ENCODE data around the gene RPS26. TPM values are rescaled to one million over a fixed set of nuclear protein-coding genes. Genes with fewer than 3 reads are reported as not detected.

RPS26 gene
- total RNA-seq, 1 experiment from 2014 or later, result 70.2 TPM

DNA sequence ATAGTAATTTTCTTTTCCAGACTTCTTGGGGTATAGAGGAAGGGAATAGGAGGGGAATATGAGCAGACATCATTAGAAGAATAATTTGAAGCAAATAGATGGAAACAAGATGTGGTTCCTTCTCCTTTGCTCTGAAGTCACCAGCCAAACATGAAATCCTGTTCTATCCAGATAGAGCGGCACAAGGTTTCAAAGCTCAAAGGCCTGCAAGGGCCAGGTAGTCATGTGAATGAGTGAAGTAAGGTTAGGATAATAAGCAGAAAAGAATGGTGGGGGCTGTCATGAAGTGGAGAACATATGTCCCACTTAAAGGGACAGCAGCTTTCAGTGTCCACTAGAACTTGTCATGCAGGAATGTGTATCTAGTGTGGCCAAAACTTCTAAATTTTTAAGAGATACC is 23.4 kb upstream of the RPS26 start:
- Histone ChIP-seq H3K4me2 (ENCODE audit: low read length) (no peak overlapping the region), H3K36me3 (ENCODE audit: control insufficient read depth in 1 of 2, insufficient read depth in 2 of 2, low read length in 2 of 2) (no peaks in the 10 kb centered on the region), H3K9me2 (ENCODE audit: insufficient read depth) (no peaks in the 10 kb centered on the region), H3K27me3 (ENCODE audit: insufficient read depth, low read length) (no peaks in the 10 kb centered on the region), H3K79me2 (ENCODE audit: insufficient read depth, low read length) (no peaks in the 10 kb centered on the region), H2AFZ (ENCODE audit: low read depth, low read length, poor library complexity, severe bottlenecking) (no peak overlapping the region), H3K9ac (ENCODE audit: low read length) (no peak overlapping the region), H3K4me3 (replicated peaks in 1 of 2; ENCODE audit: low read depth in 1 of 2, low read length in 2 of 2) (no peak overlapping the region), H3K9me3 (ENCODE audit: control insufficient read depth in 1 of 2, insufficient read depth in 1 of 2, low read depth in 1 of 2, low read length in 2 of 2) (no peaks in the 10 kb centered on the region), H4K20me1 (ENCODE audit: insufficient read depth) (no peaks in the 10 kb centered on the region), H3K27ac (ENCODE audit: low read depth, low read length) (no peak overlapping the region), H3K4me1 (ENCODE audit: control insufficient read depth in 1 of 2, insufficient read depth in 2 of 2, low read length in 2 of 2) (peaks cover 13 to 19% of the 10 kb centered on the region in 2 experiments; a peak in 3 of 4 replicates)
- no peak for ATAC-seq
- intact Hi-C loops (cut with micrococcal nuclease), result no loop called here
- ChIA-PET POLR2A (no interaction called here), RAD21 (ENCODE audit: low non-redundant PET in 1 of 2, low total read pairs in 2 of 2, uncharacterized antibody in 2 of 2, unreplicated experiment in 2 of 2) (interaction anchor here in 1 of 2 experiments (0.6 kb wide), 1 partner anchor 11 kb away, joined by 6 read pairs; no protein-coding TSS in a partner anchor), CTCF (interaction anchor here (1.0 to 1.2 kb wide), 2 partner anchors 11 to 21 kb away, joined by 3 to 4 read pairs; partner anchors contain the start of gene SUOX)
- no peak for TF ChIP-seq EGR1 (IDR thresholded peaks at IDR 0.05; ENCODE audit: low read depth)
- BruUV-seq (replicated peaks), result no TSS peak
- DNase-seq (ENCODE audit: low read depth, low spot score), result no peak

DNA sequence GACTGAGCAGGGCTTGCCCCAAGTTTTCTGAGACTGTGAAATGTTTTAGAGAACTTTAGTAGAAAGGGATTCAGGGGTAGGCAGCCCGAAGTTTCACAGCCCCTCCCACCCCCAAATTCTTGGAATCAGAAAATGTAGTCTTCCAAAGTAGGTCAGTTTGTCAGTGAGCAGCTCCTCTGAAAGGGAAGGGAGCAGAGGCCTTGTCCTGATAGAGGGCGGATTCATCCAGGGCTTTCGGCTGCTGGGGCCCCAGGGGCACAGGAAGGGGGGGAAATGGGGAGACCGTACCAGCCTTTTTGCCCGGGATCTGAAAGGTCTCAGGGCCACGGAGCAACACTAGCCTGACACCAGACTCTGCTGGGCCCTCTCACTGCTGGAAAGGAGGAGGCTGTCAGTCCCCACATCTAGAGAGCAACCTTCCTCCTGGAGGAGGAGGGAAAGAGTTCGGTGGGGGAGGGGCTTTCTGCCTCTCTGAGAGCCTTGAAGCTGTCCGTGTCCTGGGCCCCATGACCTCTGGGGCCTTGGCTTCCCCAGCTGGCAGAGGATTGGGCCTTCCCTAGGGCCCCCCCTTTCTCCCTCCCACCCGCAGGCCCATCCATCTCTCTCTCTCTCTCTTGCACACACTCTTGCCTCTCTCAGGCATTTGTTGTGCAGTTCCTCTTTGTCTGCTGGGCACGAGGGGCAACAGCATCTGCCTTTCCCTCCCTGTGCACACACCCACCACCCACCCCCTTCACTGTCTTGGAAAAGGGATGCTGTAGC is 21.1 kb upstream of the RPS26 start, which contains the start of gene IKZF4:
Gene IKZF4 (plus strand): TSS at position 621 of the 762 bp plus-strand sequence. CDS start 451 bp downstream, outside the sequence.
- BruUV-seq (replicated peaks), result no TSS peak
- H3K9me3 ChIP-seq (ENCODE audit: control insufficient read depth in 1 of 2, insufficient read depth in 1 of 2, low read depth in 1 of 2, low read length in 2 of 2), result no peaks in the 10 kb centered on the region
- H3K27me3 ChIP-seq (ENCODE audit: insufficient read depth, low read length), result no peaks in the 10 kb centered on the region
- no peaks in the 10 kb centered on the region for H3K79me2 ChIP-seq (ENCODE audit: insufficient read depth, low read length)
- ChIA-PET CTCF (no interaction called here), RAD21 (ENCODE audit: low non-redundant PET in 1 of 2, low total read pairs in 2 of 2, uncharacterized antibody in 2 of 2, unreplicated experiment in 2 of 2) (no interaction called here), POLR2A (no interaction called here)
- H2AFZ ChIP-seq (ENCODE audit: low read depth, low read length, poor library complexity, severe bottlenecking), result no peak within 1 kb of the TSS
- no peak for TF ChIP-seq EZH2phosphoT487 (IDR thresholded peaks at IDR 0.05; ENCODE audit: borderline replicate concordance)
- H4K20me1 ChIP-seq (ENCODE audit: insufficient read depth), result no peaks in the 10 kb centered on the region
- ATAC-seq (no peak), DNase-seq (ENCODE audit: low read depth, low spot score) (no peak)
- no peak within 1 kb of the TSS for H3K9ac ChIP-seq (ENCODE audit: low read length)
- intact Hi-C loops (cut with micrococcal nuclease), result no loop called here
- H3K27ac ChIP-seq (ENCODE audit: low read depth, low read length), result no peak within 1 kb of the TSS
- H3K36me3 ChIP-seq (ENCODE audit: control insufficient read depth in 1 of 2, insufficient read depth in 2 of 2, low read length in 2 of 2), result no peaks in the 10 kb centered on the region
- H3K9me2 ChIP-seq (ENCODE audit: insufficient read depth), result no peaks in the 10 kb centered on the region
- peaks cover 1 to 3% of the 10 kb centered on the region in 2 experiments; a peak in 3 of 4 replicates for H3K4me1 ChIP-seq (ENCODE audit: control insufficient read depth in 1 of 2, insufficient read depth in 2 of 2, low read length in 2 of 2)
- H3K4me2 ChIP-seq (ENCODE audit: low read length), result no peak within 1 kb of the TSS
- H3K4me3 ChIP-seq (replicated peaks in 1 of 2; ENCODE audit: low read depth in 1 of 2, low read length in 2 of 2), result no peak within 1 kb of the TSS

All from HCT116 (cell line).